Osteocyte (in vitro differentiated cells): ENCODE results near the gene TWSG1. TPM values are rescaled to one million over a fixed set of nuclear protein-coding genes. Genes with fewer than 3 reads are reported as not detected.

Source experiments
- DNase-seq: peaks from one replicate; pipeline ENCODE4 v3.0.0; 2021; ENCODE audit warnings: mixed read lengths; ENCODE audit not compliant: unreplicated experiment; ENCODE audit errors: extremely low spot score
- H3K27ac Mint-ChIP-seq: one replicate; pipeline ENCODE4 v1.8.0; 2021; ENCODE audit warnings: mild to moderate bottlenecking, mixed read lengths; ENCODE audit not compliant: unreplicated experiment
- H3K27me3 Mint-ChIP-seq: one replicate; pipeline ENCODE4 v1.8.0; 2021; ENCODE audit warnings: mixed read lengths; ENCODE audit not compliant: unreplicated experiment
- H3K36me3 Mint-ChIP-seq: one replicate; pipeline ENCODE4 v1.8.0; 2021; ENCODE audit warnings: mixed read lengths; ENCODE audit not compliant: unreplicated experiment
- H3K4me1 Mint-ChIP-seq: one replicate; pipeline ENCODE4 v1.8.0; 2021; ENCODE audit warnings: mixed read lengths; ENCODE audit not compliant: unreplicated experiment
- H3K4me3 Mint-ChIP-seq: one replicate; pipeline ENCODE4 v1.8.0; 2021; ENCODE audit warnings: mild to moderate bottlenecking, moderate library complexity, mixed read lengths; ENCODE audit not compliant: unreplicated experiment
- H3K9me3 Mint-ChIP-seq: one replicate; pipeline ENCODE4 v1.8.0; 2021; ENCODE audit warnings: mixed read lengths; ENCODE audit not compliant: unreplicated experiment
- total RNA-seq: library from RNA; stranded (reverse); gene quantifications from 2 replicates; pipeline ENCODE4 v1.2.1, GENCODE V29; 2021
- TF ChIP-seq, protein P1 (sequence below): fragments of 200-600 bp; sonication (generic); IDR thresholded peaks from 2 replicates; pipeline ENCODE4 v1.5.0; 2021; ENCODE audit warnings: antibody characterized with exemption, mild to moderate bottlenecking, moderate library complexity

Gene TWSG1
- total RNA-seq, 1 donor from 2014 or later = 69.8 TPM

DNA sequence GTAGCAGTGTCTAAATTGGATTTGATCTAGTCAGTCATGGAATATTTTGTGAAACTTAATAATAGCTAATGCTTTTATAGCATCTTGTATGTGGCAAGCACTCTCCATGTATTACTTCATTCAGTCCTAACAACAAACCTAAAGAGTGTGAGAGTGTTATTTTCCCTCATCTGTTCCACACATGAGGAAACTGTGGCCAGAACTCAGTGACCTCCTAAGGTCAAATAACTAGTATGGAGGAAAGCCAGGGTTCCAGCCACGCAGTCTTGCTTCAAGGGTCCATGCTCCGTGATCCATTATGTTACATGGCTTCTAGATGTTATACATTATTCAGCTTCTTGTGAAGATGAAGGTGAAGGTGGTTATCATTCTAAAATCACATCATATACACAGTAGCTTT, 45.5 kb downstream of the TWSG1 start:
- H3K9me3 Mint-ChIP-seq = no peaks in the 10 kb centered on the region
- no peak overlapping the region for H3K4me3 Mint-ChIP-seq
- peaks cover 23% of the 10 kb centered on the region for H3K36me3 Mint-ChIP-seq
- peaks cover 5% of the 10 kb centered on the region for H3K4me1 Mint-ChIP-seq
- peak overlapping the region; percentile 23 for H3K27ac Mint-ChIP-seq
- no peaks in the 10 kb centered on the region for H3K27me3 Mint-ChIP-seq
- TF ChIP-seq, protein P1, sequence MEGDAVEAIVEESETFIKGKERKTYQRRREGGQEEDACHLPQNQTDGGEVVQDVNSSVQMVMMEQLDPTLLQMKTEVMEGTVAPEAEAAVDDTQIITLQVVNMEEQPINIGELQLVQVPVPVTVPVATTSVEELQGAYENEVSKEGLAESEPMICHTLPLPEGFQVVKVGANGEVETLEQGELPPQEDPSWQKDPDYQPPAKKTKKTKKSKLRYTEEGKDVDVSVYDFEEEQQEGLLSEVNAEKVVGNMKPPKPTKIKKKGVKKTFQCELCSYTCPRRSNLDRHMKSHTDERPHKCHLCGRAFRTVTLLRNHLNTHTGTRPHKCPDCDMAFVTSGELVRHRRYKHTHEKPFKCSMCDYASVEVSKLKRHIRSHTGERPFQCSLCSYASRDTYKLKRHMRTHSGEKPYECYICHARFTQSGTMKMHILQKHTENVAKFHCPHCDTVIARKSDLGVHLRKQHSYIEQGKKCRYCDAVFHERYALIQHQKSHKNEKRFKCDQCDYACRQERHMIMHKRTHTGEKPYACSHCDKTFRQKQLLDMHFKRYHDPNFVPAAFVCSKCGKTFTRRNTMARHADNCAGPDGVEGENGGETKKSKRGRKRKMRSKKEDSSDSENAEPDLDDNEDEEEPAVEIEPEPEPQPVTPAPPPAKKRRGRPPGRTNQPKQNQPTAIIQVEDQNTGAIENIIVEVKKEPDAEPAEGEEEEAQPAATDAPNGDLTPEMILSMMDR = no peak
- no peak for DNase-seq

DNA sequence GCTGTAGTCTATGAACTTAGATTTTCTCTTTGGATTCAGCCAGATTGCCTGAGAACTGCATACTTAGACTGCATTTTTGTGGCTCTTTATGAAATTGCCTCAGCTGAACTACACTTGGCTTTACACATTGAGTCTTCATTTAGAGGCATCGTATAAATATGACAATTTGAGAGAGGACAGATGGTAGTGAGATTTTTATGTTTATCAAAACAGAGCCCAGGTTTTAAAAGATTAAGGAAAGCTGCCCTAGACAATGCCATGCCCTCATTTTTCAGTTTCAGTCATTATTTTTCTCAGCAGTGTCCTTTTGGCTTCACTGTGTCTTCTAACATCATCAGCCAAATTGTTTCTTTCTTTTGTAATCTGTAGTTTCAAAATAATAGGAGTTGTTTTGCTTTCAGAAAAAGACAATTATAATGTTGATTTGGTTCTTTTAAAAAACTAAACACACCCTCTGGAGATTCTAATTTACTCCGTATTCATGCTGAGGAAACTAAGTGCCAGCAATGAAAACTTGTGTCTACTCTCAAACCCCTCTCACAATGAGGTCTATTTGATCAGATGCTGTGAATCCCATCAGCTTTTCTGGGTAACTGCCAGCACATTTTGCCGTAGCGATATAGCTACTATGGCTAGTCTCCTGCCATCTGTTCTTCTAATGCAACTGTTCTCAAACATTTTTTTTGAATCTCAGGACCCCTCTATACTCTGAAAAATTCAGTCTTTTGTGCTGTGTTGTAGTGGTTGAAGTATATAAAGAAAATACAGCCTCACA, 46.2 kb downstream of the TWSG1 start:
- H3K9me3 Mint-ChIP-seq = no peaks in the 10 kb centered on the region
- no peaks in the 10 kb centered on the region for H3K27me3 Mint-ChIP-seq
- H3K4me1 Mint-ChIP-seq = peaks cover 5% of the 10 kb centered on the region
- TF ChIP-seq, protein P1 = no peak
- peaks cover 23% of the 10 kb centered on the region for H3K36me3 Mint-ChIP-seq
- H3K27ac Mint-ChIP-seq = peak overlapping the region; percentile 23
- DNase-seq = no peak
- no peak overlapping the region for H3K4me3 Mint-ChIP-seq

DNA sequence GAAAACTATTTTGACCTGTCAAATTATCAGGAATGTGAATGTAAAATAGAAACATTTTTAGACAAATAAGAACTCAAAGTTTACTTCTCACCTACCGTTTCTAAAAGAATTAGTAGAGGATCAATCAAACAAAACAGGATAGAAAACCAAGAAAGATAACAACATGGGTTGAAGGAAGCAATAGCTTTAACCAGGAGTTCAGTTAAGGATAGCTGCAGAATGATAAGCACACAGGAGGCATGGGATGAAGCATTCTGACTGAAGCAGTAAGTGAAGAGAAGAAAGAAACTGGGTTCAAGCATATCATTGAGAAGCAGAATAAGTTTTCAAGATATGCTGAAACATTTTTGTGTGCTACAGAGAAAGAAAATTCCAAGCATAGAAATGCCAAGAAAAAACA, 52.3 kb downstream of the TWSG1 start:
- no peak overlapping the region for H3K27ac Mint-ChIP-seq
- no peak overlapping the region for H3K4me3 Mint-ChIP-seq
- H3K36me3 Mint-ChIP-seq = peaks cover 34% of the 10 kb centered on the region
- no peaks in the 10 kb centered on the region for H3K27me3 Mint-ChIP-seq
- no peak for DNase-seq
- H3K4me1 Mint-ChIP-seq = peaks cover 4% of the 10 kb centered on the region
- TF ChIP-seq, protein P1 = no peak
- H3K9me3 Mint-ChIP-seq = peaks cover 10% of the 10 kb centered on the region

DNA sequence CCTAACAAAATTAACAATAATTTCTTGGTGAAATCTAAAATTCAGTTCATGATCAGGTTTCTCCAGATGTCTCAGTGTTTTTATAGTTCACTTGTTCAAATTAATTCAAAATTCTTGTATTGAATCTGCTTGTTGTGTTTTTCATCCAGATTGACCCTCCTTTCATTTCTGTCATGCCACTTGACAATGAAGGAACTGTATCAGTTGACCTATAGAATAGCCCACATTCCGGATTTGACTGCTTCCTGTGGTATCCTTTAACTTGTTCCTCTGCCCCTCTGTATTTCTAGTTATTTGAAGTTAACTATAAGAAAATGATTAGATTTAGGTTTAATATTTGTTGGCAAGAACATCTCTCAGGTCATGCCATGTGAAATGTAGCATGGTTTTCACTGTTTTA, 53.3 kb downstream of the TWSG1 start:
- Mint-ChIP-seq H3K9me3 (peaks cover 17% of the 10 kb centered on the region), H3K27me3 (no peaks in the 10 kb centered on the region), H3K27ac (no peak overlapping the region), H3K4me1 (peaks cover 4% of the 10 kb centered on the region), H3K4me3 (no peak overlapping the region), H3K36me3 (peaks cover 39% of the 10 kb centered on the region)
- DNase-seq = no peak
- TF ChIP-seq, protein P1 = no peak

DNA sequence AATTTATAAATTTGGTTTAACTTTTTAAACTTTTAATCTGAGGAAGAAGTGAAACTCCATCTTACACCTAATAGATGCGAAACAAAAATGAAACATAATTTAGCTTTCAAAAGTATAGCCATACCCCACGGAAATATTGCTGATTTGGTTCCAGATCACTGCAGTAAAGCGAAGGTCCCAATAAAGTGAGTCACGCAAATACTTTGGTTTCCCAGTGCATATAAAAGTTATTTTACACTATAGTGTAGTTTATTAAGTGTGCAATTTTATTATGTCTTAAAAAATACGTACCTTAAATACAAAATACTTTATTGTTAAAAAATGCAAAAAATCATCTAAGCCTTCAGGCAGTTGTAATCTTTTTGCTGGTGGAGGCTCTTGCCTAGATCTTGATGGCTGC, 55.1 kb downstream of the TWSG1 start:
- H3K9me3 Mint-ChIP-seq = peaks cover 17% of the 10 kb centered on the region
- H3K36me3 Mint-ChIP-seq = peaks cover 37% of the 10 kb centered on the region
- no peak overlapping the region for H3K4me3 Mint-ChIP-seq
- TF ChIP-seq, protein P1 = no peak
- no peak for DNase-seq
- peaks cover 3% of the 10 kb centered on the region for H3K4me1 Mint-ChIP-seq
- no peak overlapping the region for H3K27ac Mint-ChIP-seq
- no peaks in the 10 kb centered on the region for H3K27me3 Mint-ChIP-seq
